Endothelial cell of umbilical vein (primary cell): ENCODE data around the gene PRUNE2. TPM values are rescaled to one million over a fixed set of nuclear protein-coding genes. Genes with fewer than 3 reads are reported as not detected.

Experiments
- BruUV-seq: library from RNA; stranded (reverse); fragments of 400-500 nt; replicated peaks from 2 replicates; lab custom pipeline; 2021; lab: Mats Ljungman, UMichigan
- CTCF ChIA-PET: fragments of 300-600, 350-600 bp; sonication (Branson Sonifier 250); formaldehyde crosslinking; loops from one replicate; lab custom pipeline; 2021; ENCODE audit warnings: antibody characterized with exemption, inconsistent platforms; lab: Charles Lee
- POLR2A ChIA-PET: fragments of 300-600, 350-600 bp; sonication (Branson Sonifier 250); formaldehyde crosslinking; loops from one replicate; lab custom pipeline; 2021; ENCODE audit warnings: antibody characterized with exemption, inconsistent platforms; lab: Charles Lee
- DNase-seq: peaks from one replicate; pipeline ENCODE4 v3.0.0-alpha.2; 2011; ENCODE audit warnings: low read depth, low spot score
- FAIRE-seq: peaks from 2 replicates; lab custom pipeline; 2011; peaks lifted over from hg19 to GRCh38; lab: Jason Lieb, UNC
- H2AFZ ChIP-seq: 2 replicates; pipeline ENCODE4 v1.6.0; 2012; ENCODE audit warnings: low read depth, low read length, control low read depth, inconsistent platforms
- H3K27ac ChIP-seq: 2 replicates; pipeline ENCODE4 v1.5.1; 2011; ENCODE audit warnings: low read depth, mild to moderate bottlenecking, control low read depth, low read length, moderate library complexity; ENCODE audit not compliant: insufficient read depth
- H3K27me3 ChIP-seq, 2 experiments: 2 replicates each; pipeline versions ENCODE4 v1.6.0 to v1.6.1; 2011; ENCODE audit warnings: low read length in 2 of 2, mixed read lengths in 1 of 2; ENCODE audit not compliant: control insufficient read depth in 2 of 2, insufficient read depth in 2 of 2
- H3K36me3 ChIP-seq, 2 experiments: 2 replicates in 1 of 2; 3 replicates in 1 of 2; pipeline ENCODE4 v1.5.1; 2011; ENCODE audit warnings: low read length in 2 of 2, mild to moderate bottlenecking in 1 of 2, moderate library complexity in 1 of 2; ENCODE audit not compliant: control insufficient read depth in 2 of 2, insufficient read depth in 2 of 2; ENCODE audit errors: extremely low read depth in 1 of 2
- H3K4me1 ChIP-seq: 3 replicates; pipeline ENCODE4 v1.5.1; 2011; ENCODE audit warnings: mild to moderate bottlenecking, low read length; ENCODE audit not compliant: control insufficient read depth, insufficient read depth; ENCODE audit errors: extremely low read depth
- H3K4me2 ChIP-seq: 2 replicates; pipeline ENCODE4 v1.6.1; 2011; ENCODE audit warnings: low read length, control low read depth, mixed read lengths; ENCODE audit not compliant: insufficient read depth
- H3K4me3 ChIP-seq, 3 experiments: fragments of 200-600 bp in 1 of 3; sonication (generic), shearing (Covaris generic) in 1 of 3; replicated peaks in 1 of 3; 2 replicates each; pipeline ENCODE4 v1.5.1; 2011 to 2016; ENCODE audit warnings: control low read depth in 3 of 3, low read length in 3 of 3, mild to moderate bottlenecking in 2 of 3, inconsistent platforms in 1 of 3, low read depth in 1 of 3, moderate library complexity in 1 of 3; ENCODE audit not compliant: insufficient read depth in 1 of 3
- H3K79me2 ChIP-seq: 2 replicates; pipeline ENCODE4 v1.6.0; 2012; ENCODE audit warnings: low read length, inconsistent platforms; ENCODE audit not compliant: control insufficient read depth, insufficient read depth
- H3K9ac ChIP-seq: replicated peaks from 2 replicates; pipeline ENCODE3; 2011; ENCODE audit warnings: low read length, control low read depth; ENCODE audit not compliant: insufficient read depth; ENCODE audit errors: extremely low read depth
- H3K9me1 ChIP-seq: replicated peaks from 3 replicates; pipeline ENCODE4 v1.6.0; 2011; ENCODE audit warnings: mild to moderate bottlenecking, low read length; ENCODE audit not compliant: control insufficient read depth, insufficient read depth; ENCODE audit errors: extremely low read depth
- H3K9me3 ChIP-seq: replicated peaks from 2 replicates; pipeline ENCODE4 v1.5.1; 2012; ENCODE audit warnings: low read length, inconsistent platforms; ENCODE audit not compliant: control insufficient read depth, insufficient read depth
- H4K20me1 ChIP-seq: replicated peaks from 2 replicates; pipeline ENCODE3; 2011; ENCODE audit warnings: mild to moderate bottlenecking, low read length; ENCODE audit not compliant: control insufficient read depth, insufficient read depth; ENCODE audit errors: extremely low read depth
- CTCF ChIP-seq, 2 donors: IDR thresholded peaks; 1 replicate in 1 of 2; 2 replicates in 1 of 2; pipeline ENCODE4 v1.5.1; 2011; ENCODE audit warnings: low read length in 2 of 2, mild to moderate bottlenecking in 2 of 2, moderate library complexity in 2 of 2, control low read depth in 1 of 2, inconsistent platforms in 1 of 2, low read depth in 1 of 2; ENCODE audit not compliant: insufficient read depth in 1 of 2; ENCODE audit errors: extremely low read depth in 1 of 2
- EZH2 ChIP-seq: IDR thresholded peaks from 2 replicates; pipeline ENCODE4 v1.6.1; 2012; ENCODE audit warnings: borderline replicate concordance, low read depth, mild to moderate bottlenecking, moderate library complexity, low read length, inconsistent platforms; ENCODE audit not compliant: severe bottlenecking
- FOS ChIP-seq: IDR thresholded peaks from 2 replicates; pipeline ENCODE4 v1.6.1; 2011; ENCODE audit warnings: mild to moderate bottlenecking, low read length, moderate library complexity, borderline replicate concordance; ENCODE audit not compliant: insufficient read depth
- GATA2 ChIP-seq: IDR thresholded peaks from 2 replicates; pipeline ENCODE4 v1.7.0; 2011; ENCODE audit warnings: low read depth, mild to moderate bottlenecking, moderate library complexity, mixed read lengths, low read length; ENCODE audit not compliant: insufficient read length, insufficient read depth
- JUN ChIP-seq: IDR thresholded peaks from 2 replicates; pipeline ENCODE4 v1.6.1; 2011; ENCODE audit warnings: borderline replicate concordance, low read depth; ENCODE audit not compliant: insufficient read length, insufficient read depth
- MAX ChIP-seq: IDR thresholded peaks from 2 replicates; pipeline ENCODE4 v1.6.1; 2011; ENCODE audit not compliant: insufficient read depth, insufficient read length
- MYC ChIP-seq: IDR thresholded peaks from one replicate; pipeline ENCODE4 v1.6.1; 2011; ENCODE audit warnings: mild to moderate bottlenecking, low read depth, low read length
- POLR2A ChIP-seq: IDR thresholded peaks from 2 replicates; pipeline ENCODE4 v1.6.1; 2012; ENCODE audit warnings: low read depth, mild to moderate bottlenecking, control low read depth, low read length
- POLR2AphosphoS5 ChIP-seq: IDR thresholded peaks from 2 replicates; pipeline ENCODE4 v1.6.1; 2012; ENCODE audit warnings: low read depth, mild to moderate bottlenecking, control low read depth, low read length, moderate library complexity; ENCODE audit not compliant: insufficient read depth
- dilution Hi-C: fragments of 300-500 bp; cut with MboI; formaldehyde crosslinking; loops from one replicate; pipeline ENCODE4 v1.15.0; 2019; ENCODE audit warnings: low sequenced_read_pairs; ENCODE audit not compliant: extremely low pct_ligation_motif_present
- intact Hi-C: fragments of 100-400 bp; cut with micrococcal nuclease; formaldehyde crosslinking; loops from one replicate; pipeline ENCODE4 v1.10.0; 2022
- polyA plus RNA-seq, 4 experiments: library from polyadenylated mRNA; depleted of rRNA in 3 of 4; stranded (reverse) in 3 of 4; unstranded in 1 of 4; fragments of >200 nt; gene quantifications; 2 replicates each; pipeline versions ENCODE4 v1.2.1 to v1.2.3, GENCODE V29; 2011 to 2012; ENCODE audit warnings: missing spikeins in 1 of 4
- total RNA-seq: library from RNA; stranded (reverse); gene quantifications from 2 replicates; pipeline ENCODE4 v1.2.3, GENCODE V29; 2021

PRUNE2 gene
- total and polyA plus RNA-seq, 2 donors (not counting 3 experiments of a cell fraction or from before 2014, with no cell fraction given): 15.8 to 21.7 TPM

GRCh38 chr9:76567086-76567485 lies 338.8 kb downstream of the PRUNE2 start:
- Histone ChIP-seq H3K27me3 (no peaks in the 10 kb centered on the region), H4K20me1 (no peaks in the 10 kb centered on the region), H3K9me3 (no peaks in the 10 kb centered on the region), H3K9me1 (no peaks in the 10 kb centered on the region), H3K4me2 (no peak overlapping the region), H3K4me1 (peaks cover 9% of the 10 kb centered on the region), H3K9ac (no peak overlapping the region), H3K36me3 (no peaks in the 10 kb centered on the region), H3K27ac (no peak overlapping the region), H2AFZ (no peak overlapping the region), H3K4me3 (no peak overlapping the region), H3K79me2 (no peaks in the 10 kb centered on the region)
- BruUV-seq: no TSS peak
- intact Hi-C loops (no loop called here), dilution Hi-C loops (no loop called here)
- TF ChIP-seq MAX (no peak), FOS (no peak)
- ChIA-PET POLR2A (no interaction called here), CTCF (no interaction called here)
- DNase-seq: no peak
- FAIRE-seq: no peak

- FAIRE-seq: peak; percentile 75
- no peaks in the 10 kb centered on the region for H3K27me3 ChIP-seq
- H3K9me1 ChIP-seq: no peaks in the 10 kb centered on the region
- BruUV-seq: no TSS peak
- H3K79me2 ChIP-seq: no peaks in the 10 kb centered on the region
- H3K27ac ChIP-seq: no peak overlapping the region
- no peak overlapping the region for H3K4me2 ChIP-seq
- no peaks in the 10 kb centered on the region for H3K36me3 ChIP-seq
- no peak overlapping the region for H2AFZ ChIP-seq
- H3K4me1 ChIP-seq: peaks cover 9% of the 10 kb centered on the region
- H4K20me1 ChIP-seq: no peaks in the 10 kb centered on the region
- dilution Hi-C loops: no loop called here
- intact Hi-C loops: no loop called here
- H3K4me3 ChIP-seq: no peak overlapping the region
- H3K9ac ChIP-seq: no peak overlapping the region
- CTCF ChIA-PET: interaction anchor here (1.3 to 1.5 kb wide), 3 partner anchors 87 to 137 kb away, joined by 3 to 5 read pairs (median 3); no protein-coding TSS in a partner anchor
- H3K9me3 ChIP-seq: no peaks in the 10 kb centered on the region
- POLR2A ChIA-PET: no interaction called here
- TF ChIP-seq MYC: no peak
- peak; percentile 46 for TF ChIP-seq FOS
- TF ChIP-seq JUN: peak; percentile 54
- TF ChIP-seq GATA2: peak; percentile 84
- no peak for TF ChIP-seq POLR2AphosphoS5
- no peak for TF ChIP-seq POLR2A
- TF ChIP-seq EZH2: no peak
- TF ChIP-seq CTCF (IDR thresholded peaks at IDR 0.05; ENCODE audit: extremely low read depth in 1 of 2, insufficient read depth in 1 of 2, low read depth in 1 of 2, low read length in 2 of 2): no peak
- TF ChIP-seq MAX: no peak
- peak; percentile 89 for DNase-seq
Measured at GRCh38 chr9:76564297-76564696, 341.6 kb downstream of the PRUNE2 start.
